NCI-H2196 (cell line): ENCODE data around the gene EFHC2.

ENCODE experiments used
- DNase-seq: peaks from one replicate; lab custom pipeline; 2025; ENCODE audit not compliant: unreplicated experiment; lab: John Stamatoyannopoulos, UW

Gene EFHC2

GRCh38 chrX:44343412-44344141 is at the start of gene EFHC2:
Gene EFHC2, minus strand, starts transcription at chrX:44343672. Its CDS starts 84 bp downstream, at chrX:44343588.
- peak; percentile 6 for DNase-seq

- DNase-seq, result no peak
Measured at GRCh38 chrX:44392767-44393166, 49.3 kb upstream of the EFHC2 start.

GRCh38 chrX:44384688-44385338 is 41.3 kb upstream of the EFHC2 start:
- no peak for DNase-seq

- DNase-seq, result no peak
Measured at GRCh38 chrX:44382871-44383270, 39.4 kb upstream of the EFHC2 start.

GRCh38 chrX:44352758-44353157 is 9.3 kb upstream of the EFHC2 start:
- DNase-seq, result no peak

GRCh38 chrX:44349561-44349960 is 6.1 kb upstream of the EFHC2 start:
- no peak for DNase-seq

- DNase-seq, result no peak
Measured at GRCh38 chrX:44344687-44345086, 1.2 kb upstream of the EFHC2 start.

- DNase-seq, result no peak
Measured at GRCh38 chrX:44344194-44344593, 722 bp upstream of the EFHC2 start.

- DNase-seq, result no peak
Measured at GRCh38 chrX:44342866-44343265, 606 bp downstream of the EFHC2 start.

GRCh38 chrX:44338361-44338760 is 5.1 kb downstream of the EFHC2 start:
- DNase-seq, result no peak

- no peak for DNase-seq
Measured at GRCh38 chrX:44332437-44332836, 11.0 kb downstream of the EFHC2 start.

- DNase-seq, result no peak
Measured at GRCh38 chrX:44330227-44330626, 13.2 kb downstream of the EFHC2 start.

GRCh38 chrX:44319550-44319949 is 23.9 kb downstream of the EFHC2 start:
- DNase-seq, result no peak

GRCh38 chrX:44317181-44317580 is 26.3 kb downstream of the EFHC2 start:
- no peak for DNase-seq

GRCh38 chrX:44314808-44315207 is 28.7 kb downstream of the EFHC2 start:
- no peak for DNase-seq

GRCh38 chrX:44314259-44314734 is 29.2 kb downstream of the EFHC2 start:
- DNase-seq, result peak; percentile 13

GRCh38 chrX:44312421-44312820 is 31.1 kb downstream of the EFHC2 start:
- no peak for DNase-seq

- DNase-seq, result no peak
Measured at GRCh38 chrX:44310227-44310626, 33.2 kb downstream of the EFHC2 start.

GRCh38 chrX:44308869-44309268 is 34.6 kb downstream of the EFHC2 start:
- no peak for DNase-seq

GRCh38 chrX:44306356-44306755 is 37.1 kb downstream of the EFHC2 start:
- DNase-seq, result peak; percentile 63

GRCh38 chrX:44305921-44306320 is 37.6 kb downstream of the EFHC2 start:
- DNase-seq, result peak; percentile 63

- DNase-seq, result no peak
Measured at GRCh38 chrX:44303119-44303518, 40.4 kb downstream of the EFHC2 start.

- no peak for DNase-seq
Measured at GRCh38 chrX:44299177-44299576, 44.3 kb downstream of the EFHC2 start.
